Measurements from ENCODE around the gene BTBD2.

BTBD2 gene

DNA sequence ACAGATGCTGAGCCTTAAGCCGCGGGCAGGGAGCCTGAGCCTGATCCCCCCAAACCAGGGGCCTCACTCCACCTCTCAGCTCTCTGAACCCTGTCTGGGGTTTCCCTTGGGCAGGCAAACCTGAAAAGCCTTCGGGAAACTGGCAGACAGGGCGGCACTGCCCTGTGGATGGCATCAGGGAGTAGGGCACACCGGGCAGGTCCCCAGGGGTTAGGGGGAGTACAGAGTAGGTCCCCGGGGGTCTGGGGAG is 25.8 kb upstream of the BTBD2 start:
- TF ChIP-seq, protein P1, sequence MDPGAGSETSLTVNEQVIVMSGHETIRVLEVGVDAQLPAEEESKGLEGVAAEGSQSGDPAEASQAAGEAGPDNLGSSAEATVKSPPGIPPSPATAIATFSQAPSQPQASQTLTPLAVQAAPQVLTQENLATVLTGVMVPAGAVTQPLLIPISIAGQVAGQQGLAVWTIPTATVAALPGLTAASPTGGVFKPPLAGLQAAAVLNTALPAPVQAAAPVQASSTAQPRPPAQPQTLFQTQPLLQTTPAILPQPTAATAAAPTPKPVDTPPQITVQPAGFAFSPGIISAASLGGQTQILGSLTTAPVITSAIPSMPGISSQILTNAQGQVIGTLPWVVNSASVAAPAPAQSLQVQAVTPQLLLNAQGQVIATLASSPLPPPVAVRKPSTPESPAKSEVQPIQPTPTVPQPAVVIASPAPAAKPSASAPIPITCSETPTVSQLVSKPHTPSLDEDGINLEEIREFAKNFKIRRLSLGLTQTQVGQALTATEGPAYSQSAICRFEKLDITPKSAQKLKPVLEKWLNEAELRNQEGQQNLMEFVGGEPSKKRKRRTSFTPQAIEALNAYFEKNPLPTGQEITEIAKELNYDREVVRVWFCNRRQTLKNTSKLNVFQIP (CRISPR knock-in tag; IDR thresholded peaks at IDR 0.05; ENCODE audit: borderline replicate concordance, low read depth) = no peak
- TF ChIP-seq ZFP3 (CRISPR knock-in tag; IDR thresholded peaks at IDR 0.05) (no peak), CREB5 (CRISPR knock-in tag; IDR thresholded peaks at IDR 0.05; ENCODE audit: low read depth) (no peak), SNAI2 (CRISPR knock-in tag; IDR thresholded peaks at IDR 0.05) (no peak), ZNF565 (CRISPR knock-in tag; conservative IDR thresholded peaks at IDR 0.05; ENCODE audit: low read depth) (no peak), TOX (CRISPR knock-in tag; IDR thresholded peaks at IDR 0.05; ENCODE audit: borderline replicate concordance) (no peak), ZC3H10 (CRISPR knock-in tag; IDR thresholded peaks at IDR 0.05) (no peak), TSHZ2 (CRISPR knock-in tag; IDR thresholded peaks at IDR 0.05) (no peak), GLIS3 (CRISPR knock-in tag; IDR thresholded peaks at IDR 0.05) (no peak), ARNTL (CRISPR knock-in tag; IDR thresholded peaks at IDR 0.05; ENCODE audit: borderline replicate concordance, low read depth) (no peak), OSR1 (CRISPR knock-in tag; IDR thresholded peaks at IDR 0.05) (no peak), BACH2 (CRISPR knock-in tag; IDR thresholded peaks at IDR 0.05; ENCODE audit: borderline replicate concordance) (no peak), ZNF70 (CRISPR knock-in tag; IDR thresholded peaks at IDR 0.05) (no peak), ZFP30 (CRISPR knock-in tag; IDR thresholded peaks at IDR 0.05) (no peak), ISL1 (CRISPR knock-in tag; IDR thresholded peaks at IDR 0.05) (no peak), CSDC2 (CRISPR knock-in tag; IDR thresholded peaks at IDR 0.05) (no peak), ESRRG (CRISPR knock-in tag; IDR thresholded peaks at IDR 0.05) (no peak)
- TF ChIP-seq, protein P2, sequence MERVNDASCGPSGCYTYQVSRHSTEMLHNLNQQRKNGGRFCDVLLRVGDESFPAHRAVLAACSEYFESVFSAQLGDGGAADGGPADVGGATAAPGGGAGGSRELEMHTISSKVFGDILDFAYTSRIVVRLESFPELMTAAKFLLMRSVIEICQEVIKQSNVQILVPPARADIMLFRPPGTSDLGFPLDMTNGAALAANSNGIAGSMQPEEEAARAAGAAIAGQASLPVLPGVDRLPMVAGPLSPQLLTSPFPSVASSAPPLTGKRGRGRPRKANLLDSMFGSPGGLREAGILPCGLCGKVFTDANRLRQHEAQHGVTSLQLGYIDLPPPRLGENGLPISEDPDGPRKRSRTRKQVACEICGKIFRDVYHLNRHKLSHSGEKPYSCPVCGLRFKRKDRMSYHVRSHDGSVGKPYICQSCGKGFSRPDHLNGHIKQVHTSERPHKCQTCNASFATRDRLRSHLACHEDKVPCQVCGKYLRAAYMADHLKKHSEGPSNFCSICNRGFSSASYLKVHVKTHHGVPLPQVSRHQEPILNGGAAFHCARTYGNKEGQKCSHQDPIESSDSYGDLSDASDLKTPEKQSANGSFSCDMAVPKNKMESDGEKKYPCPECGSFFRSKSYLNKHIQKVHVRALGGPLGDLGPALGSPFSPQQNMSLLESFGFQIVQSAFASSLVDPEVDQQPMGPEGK (CRISPR knock-in tag; IDR thresholded peaks at IDR 0.05; ENCODE audit: borderline replicate concordance) = no peak
- no peak for ATAC-seq

- TF ChIP-seq ZFP30 (CRISPR knock-in tag; IDR thresholded peaks at IDR 0.05) = no peak
- TF ChIP-seq TSHZ2 (CRISPR knock-in tag; IDR thresholded peaks at IDR 0.05) = no peak
- TF ChIP-seq ZNF70 (CRISPR knock-in tag; IDR thresholded peaks at IDR 0.05) = no peak
- TF ChIP-seq CSDC2 (CRISPR knock-in tag; IDR thresholded peaks at IDR 0.05) = no peak
- no peak for ATAC-seq
Observed at GRCh38 chr19:2040647-2041432, 25.3 kb upstream of the BTBD2 start.

DNA sequence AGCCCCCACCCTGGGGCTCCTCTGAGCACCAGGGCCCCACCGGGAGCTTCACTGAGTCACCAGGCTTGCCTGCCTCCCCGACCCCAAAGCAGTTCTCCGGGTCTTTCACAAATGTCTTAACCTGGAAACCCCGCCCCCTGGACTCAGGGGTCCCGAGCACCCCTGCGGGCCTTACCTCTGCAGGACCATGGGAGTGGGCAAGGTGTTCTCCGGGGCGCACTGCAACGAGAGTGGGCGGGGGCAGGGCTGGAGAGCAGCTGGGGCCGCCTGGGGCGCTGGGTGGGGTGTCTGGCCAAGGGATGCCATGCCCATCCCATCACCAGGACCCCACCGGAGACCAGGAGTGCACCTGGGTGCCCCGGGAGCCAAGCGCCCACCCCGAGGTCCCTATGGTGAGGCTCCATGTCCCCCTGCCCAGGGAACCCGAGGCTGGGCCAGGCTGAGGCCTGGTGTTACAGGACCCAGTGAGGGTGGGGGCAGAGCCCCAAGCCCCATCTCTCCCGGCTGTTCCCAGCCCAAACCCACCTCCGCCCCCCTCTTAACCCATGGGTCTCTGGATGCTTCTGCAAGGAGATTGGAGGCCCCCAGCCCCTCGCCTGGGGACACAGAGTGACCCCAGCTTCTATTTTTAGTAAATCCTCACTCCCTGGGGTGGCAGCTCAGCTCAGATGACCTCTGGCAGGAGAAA is 24.6 kb upstream of the BTBD2 start:
- TF ChIP-seq SNAI2 (CRISPR knock-in tag; IDR thresholded peaks at IDR 0.05) = no peak
- TF ChIP-seq RARB (CRISPR knock-in tag; IDR thresholded peaks at IDR 0.05) = no peak
- no peak for TF ChIP-seq OSR1 (CRISPR knock-in tag; IDR thresholded peaks at IDR 0.05)
- TF ChIP-seq TCF4 (CRISPR knock-in tag; IDR thresholded peaks at IDR 0.05; ENCODE audit: borderline replicate concordance) = no peak
- no peak for TF ChIP-seq ZFP3 (CRISPR knock-in tag; IDR thresholded peaks at IDR 0.05)
- no peak for TF ChIP-seq ISL1 (CRISPR knock-in tag; IDR thresholded peaks at IDR 0.05)
- TF ChIP-seq PPARA (CRISPR knock-in tag; IDR thresholded peaks at IDR 0.05; ENCODE audit: borderline replicate concordance) = no peak
- TF ChIP-seq ZFP30 (CRISPR knock-in tag; IDR thresholded peaks at IDR 0.05) = no peak
- no peak for TF ChIP-seq ZC3H10 (CRISPR knock-in tag; IDR thresholded peaks at IDR 0.05)
- no peak for TF ChIP-seq TSHZ2 (CRISPR knock-in tag; IDR thresholded peaks at IDR 0.05)
- TF ChIP-seq CSDC2 (CRISPR knock-in tag; IDR thresholded peaks at IDR 0.05) = no peak
- no peak for ATAC-seq
